BLaER1 treated with 17β-estradiol and CSF1 and Interleukin-3, amounts not matched to agents 10 nM and 100 nM (cell line): ENCODE results near the gene PPM1E.

Experiments
- H3K27ac ChIP-seq, 11 experiments: shearing (Covaris generic); formaldehyde crosslinking; 2 replicates each; pipeline ENCODE4 v1.8.1; 2022
- H3K27me3 ChIP-seq, 11 experiments: shearing (Covaris generic); formaldehyde crosslinking; 2 replicates each; pipeline ENCODE4 v1.8.1; 2022
- H3K36me3 ChIP-seq, 11 experiments: shearing (Covaris generic); formaldehyde crosslinking; 2 replicates each; pipeline ENCODE4 v1.8.1; 2022
- H3K4me1 ChIP-seq, 10 experiments: shearing (Covaris generic); formaldehyde crosslinking; 2 replicates each; pipeline ENCODE4 v1.8.1; 2022
- H3K4me2 ChIP-seq, 11 experiments: shearing (Covaris generic); formaldehyde crosslinking; 2 replicates each; pipeline ENCODE4 v1.8.1; 2022
- H3K4me3 ChIP-seq, 10 experiments: shearing (Covaris generic); formaldehyde crosslinking; 2 replicates each; pipeline ENCODE4 v1.8.1; 2022
- H3K9ac ChIP-seq, 11 experiments: shearing (Covaris generic); formaldehyde crosslinking; 2 replicates each; pipeline ENCODE4 v1.8.1; 2022
- H3K9me3 ChIP-seq, 11 experiments: shearing (Covaris generic); formaldehyde crosslinking; replicated peaks in 1 of 11; 2 replicates each; pipeline ENCODE4 v1.8.1; 2022
- H4K20me1 ChIP-seq, 11 experiments: shearing (Covaris generic); formaldehyde crosslinking; 2 replicates each; pipeline ENCODE4 v1.8.1; 2022
- Cebpa-rat ChIP-seq, 11 experiments: shearing (Covaris generic); IDR thresholded peaks; 2 replicates each; pipeline ENCODE4 v1.8.1; 2022

Gene PPM1E

DNA sequence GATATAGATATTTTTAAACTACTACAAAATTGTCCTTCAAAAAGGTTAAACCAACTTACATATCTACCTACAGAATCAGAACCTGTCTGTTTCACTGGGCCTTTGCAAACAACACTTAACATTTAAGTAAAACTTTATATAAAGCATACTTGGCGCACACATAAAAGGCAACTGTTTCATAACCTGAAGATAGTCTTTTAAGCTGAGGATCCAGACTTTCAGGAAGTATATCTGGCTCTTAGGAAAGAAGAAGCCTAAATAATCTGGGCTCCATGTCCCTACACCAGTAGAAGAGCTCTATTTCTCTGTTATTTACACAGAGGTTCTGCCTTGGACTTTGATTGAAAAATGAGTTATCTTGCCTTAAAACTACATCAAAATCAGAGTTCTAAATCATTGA, 275.2 kb downstream of the PPM1E start:
- H3K4me3 ChIP-seq, result no peak overlapping the region
- TF ChIP-seq Cebpa-rat (IDR thresholded peaks at IDR 0.05), result no peak
- peaks cover 0 to 22% (median 5%) of the 10 kb centered on the region in 10 experiments; a peak in 11 of 20 replicates for H3K4me1 ChIP-seq
- no peak overlapping the region for H3K9ac ChIP-seq
- H3K4me2 ChIP-seq, result no peak overlapping the region
- H3K27ac ChIP-seq, result no peak overlapping the region
- no peaks in the 10 kb centered on the region; a peak in 1 of 22 replicates for H4K20me1 ChIP-seq
- no peaks in the 10 kb centered on the region for H3K27me3 ChIP-seq
- peaks cover 49 to 95% (median 78%) of the 10 kb centered on the region in 11 experiments; a peak in 21 of 22 replicates for H3K36me3 ChIP-seq
- H3K9me3 ChIP-seq, result no peaks in the 10 kb centered on the region
